ENCODE measurements around the gene RESP18.

DNA sequence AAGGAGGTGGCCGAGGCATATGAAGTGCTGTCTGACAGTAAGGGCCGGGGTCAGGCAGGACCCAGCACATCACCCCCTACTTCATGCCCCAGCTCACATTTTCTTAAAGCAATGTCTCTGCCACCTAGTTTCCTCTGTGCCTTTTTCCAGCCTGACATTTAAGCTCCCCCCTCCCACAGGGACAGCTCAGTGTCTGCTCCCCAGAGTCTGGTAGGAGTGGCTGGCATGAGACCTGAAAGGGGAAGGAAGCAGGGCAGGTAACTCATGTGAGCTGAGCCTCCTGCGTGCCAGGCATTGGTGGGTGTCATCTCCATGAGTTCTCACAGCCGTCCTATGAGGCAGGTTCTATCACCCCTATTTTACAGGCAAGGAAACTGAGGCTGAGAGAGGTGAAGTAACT lies 51.9 kb downstream of the RESP18 start:
- TF ChIP-seq, protein P1, sequence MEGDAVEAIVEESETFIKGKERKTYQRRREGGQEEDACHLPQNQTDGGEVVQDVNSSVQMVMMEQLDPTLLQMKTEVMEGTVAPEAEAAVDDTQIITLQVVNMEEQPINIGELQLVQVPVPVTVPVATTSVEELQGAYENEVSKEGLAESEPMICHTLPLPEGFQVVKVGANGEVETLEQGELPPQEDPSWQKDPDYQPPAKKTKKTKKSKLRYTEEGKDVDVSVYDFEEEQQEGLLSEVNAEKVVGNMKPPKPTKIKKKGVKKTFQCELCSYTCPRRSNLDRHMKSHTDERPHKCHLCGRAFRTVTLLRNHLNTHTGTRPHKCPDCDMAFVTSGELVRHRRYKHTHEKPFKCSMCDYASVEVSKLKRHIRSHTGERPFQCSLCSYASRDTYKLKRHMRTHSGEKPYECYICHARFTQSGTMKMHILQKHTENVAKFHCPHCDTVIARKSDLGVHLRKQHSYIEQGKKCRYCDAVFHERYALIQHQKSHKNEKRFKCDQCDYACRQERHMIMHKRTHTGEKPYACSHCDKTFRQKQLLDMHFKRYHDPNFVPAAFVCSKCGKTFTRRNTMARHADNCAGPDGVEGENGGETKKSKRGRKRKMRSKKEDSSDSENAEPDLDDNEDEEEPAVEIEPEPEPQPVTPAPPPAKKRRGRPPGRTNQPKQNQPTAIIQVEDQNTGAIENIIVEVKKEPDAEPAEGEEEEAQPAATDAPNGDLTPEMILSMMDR (IDR thresholded peaks at IDR 0.05), result no peak
- TF ChIP-seq POLR2A (IDR thresholded peaks at IDR 0.05) (no peak), POLR2AphosphoS5 (IDR thresholded peaks at IDR 0.05) (no peak), EP300 (IDR thresholded peaks at IDR 0.05) (no peak)
